ENCODE results near the gene NFIX.

Gene NFIX

GRCh38 chr19:13134626-13135025, 139.4 kb downstream of the NFIX start:
- no peak for DNase-seq

GRCh38 chr19:13135068-13136062, 140.1 kb downstream of the NFIX start:
- DNase-seq, result no peak

GRCh38 chr19:13137290-13137794, 142.1 kb downstream of the NFIX start:
- DNase-seq, result no peak

- no peak for DNase-seq
Observed at GRCh38 chr19:13138171-13138915, 143.1 kb downstream of the NFIX start.

GRCh38 chr19:13138916-13139198, 143.6 kb downstream of the NFIX start:
- DNase-seq, result no peak

- no peak for DNase-seq
Observed at GRCh38 chr19:13139633-13140311, 144.5 kb downstream of the NFIX start.

- DNase-seq, result no peak
Observed at GRCh38 chr19:13146763-13147563, 151.7 kb downstream of the NFIX start.
